ENCODE results near the gene GOLGA6L10.
"Not testable (repeated sequence)": the region's sequence is repeated elsewhere in the genome, so short reads cannot be mapped to it uniquely, and the experiment has no call there.

Gene GOLGA6L10

DNA sequence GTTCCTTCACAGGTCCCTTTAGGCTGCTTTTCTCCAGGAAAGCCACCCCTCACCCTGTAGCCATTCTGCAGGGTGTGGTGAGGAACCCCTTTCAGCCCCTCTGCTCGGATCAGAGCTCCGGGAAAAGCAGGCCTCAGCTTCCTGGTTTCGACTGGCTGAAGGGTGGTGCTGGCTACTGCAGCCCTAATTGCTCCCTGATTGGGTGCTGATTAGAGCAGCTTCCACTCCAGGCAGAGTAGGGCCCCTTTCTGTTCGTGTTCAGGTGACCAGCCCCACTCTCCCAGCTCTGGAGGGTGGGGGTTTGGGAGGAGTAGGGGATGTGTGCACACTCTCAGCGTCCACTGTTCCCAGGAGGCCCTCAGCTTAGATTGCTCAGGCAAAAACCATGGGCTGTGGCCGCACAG, 49.8 kb downstream of the GOLGA6L10 start:
- DNase-seq (ENCODE audit: low spot score): not testable (repeated sequence)

DNA sequence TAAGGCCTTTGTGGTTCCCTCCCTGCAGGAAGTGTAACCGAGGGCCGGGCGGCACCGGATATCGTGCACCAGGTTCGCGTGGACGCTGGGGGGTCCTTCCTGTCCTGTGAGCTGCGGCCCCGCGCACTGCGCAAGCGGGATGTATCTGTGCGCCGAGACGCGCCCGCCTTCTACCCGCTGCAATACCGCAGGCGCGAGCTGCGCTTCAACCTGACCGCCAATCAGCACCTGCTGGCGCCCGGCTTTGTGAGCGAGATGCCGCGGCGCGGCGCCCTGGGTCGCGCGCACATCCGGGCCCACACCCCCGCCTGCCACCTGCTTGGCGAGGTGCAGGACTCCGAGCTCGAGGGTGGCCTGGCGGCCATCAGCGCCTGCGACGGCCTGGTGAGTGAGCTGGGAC, 50.8 kb downstream of the GOLGA6L10 start:
- no peak for DNase-seq (ENCODE audit: low spot score)

DNA sequence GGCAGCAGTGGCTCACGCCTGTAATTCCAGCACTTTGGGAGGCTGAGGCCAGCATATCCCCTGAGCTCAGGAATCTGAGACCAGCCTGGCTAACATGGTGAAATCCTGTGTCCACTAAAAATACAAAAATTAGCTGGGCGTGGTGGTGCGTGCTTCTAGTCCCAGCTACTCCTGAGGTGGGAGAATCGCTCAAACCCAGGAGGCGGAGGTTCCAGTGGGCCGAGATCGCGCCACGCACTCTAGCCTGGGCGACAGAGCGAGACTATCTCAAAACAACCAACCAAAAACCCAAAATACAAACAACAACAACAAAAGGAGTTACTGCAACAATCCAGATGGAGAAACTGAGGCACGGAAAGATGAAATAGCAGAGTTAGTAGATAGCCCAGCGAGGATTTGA, 51.2 kb downstream of the GOLGA6L10 start:
- DNase-seq (ENCODE audit: low spot score): no peak

DNA sequence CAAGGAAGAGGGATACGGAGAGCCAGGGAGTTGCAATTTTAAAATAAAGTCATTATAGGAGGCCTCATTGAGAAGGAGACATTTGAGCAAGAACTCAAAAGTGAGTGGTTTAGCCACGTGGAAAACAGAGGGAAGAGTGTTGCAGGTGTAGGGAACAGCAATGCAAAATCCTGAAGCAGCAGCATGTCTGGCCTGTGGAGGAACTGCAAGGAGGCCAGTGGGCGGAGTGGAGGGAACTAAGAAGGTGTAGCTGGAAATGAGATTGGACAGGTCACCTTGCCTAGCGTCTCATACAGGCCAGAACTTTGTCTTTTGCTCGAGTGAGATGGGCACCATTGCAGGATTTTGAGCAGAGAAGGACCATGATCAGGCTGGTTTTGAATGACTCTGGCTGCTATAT, 51.7 kb downstream of the GOLGA6L10 start:
- DNase-seq (ENCODE audit: low spot score): no peak

DNA sequence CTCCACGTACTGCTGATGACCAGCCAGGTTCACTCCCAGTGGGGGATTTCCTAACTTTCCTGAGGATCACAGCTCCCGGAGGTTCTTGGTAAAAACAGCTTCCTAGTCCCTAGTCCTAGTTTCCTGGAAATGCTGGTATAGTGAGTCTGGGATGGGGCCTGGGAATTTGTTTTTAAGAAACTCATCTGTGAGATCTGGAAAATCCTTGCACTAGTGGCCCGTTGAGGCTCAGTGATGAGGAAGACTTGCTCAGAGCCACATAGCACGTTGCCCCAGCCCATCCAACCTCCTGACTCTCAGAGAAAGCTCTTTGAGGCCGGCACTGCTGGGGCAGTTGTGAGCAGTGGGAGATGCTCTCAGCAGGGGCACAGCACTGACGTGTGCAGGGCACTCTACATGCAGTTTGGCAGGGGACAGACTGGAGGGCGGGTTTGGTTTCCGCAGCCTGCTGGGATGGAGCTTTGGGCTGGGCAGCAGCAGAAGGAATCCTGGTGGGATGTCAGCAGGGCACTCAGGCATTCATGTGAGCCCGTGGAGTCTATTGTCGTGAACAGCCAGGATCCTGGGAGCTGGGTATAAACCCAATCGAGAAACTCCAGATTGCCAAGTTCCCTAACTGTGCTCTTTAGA, 55.1 kb downstream of the GOLGA6L10 start:
- DNase-seq (ENCODE audit: low spot score): no peak

DNA sequence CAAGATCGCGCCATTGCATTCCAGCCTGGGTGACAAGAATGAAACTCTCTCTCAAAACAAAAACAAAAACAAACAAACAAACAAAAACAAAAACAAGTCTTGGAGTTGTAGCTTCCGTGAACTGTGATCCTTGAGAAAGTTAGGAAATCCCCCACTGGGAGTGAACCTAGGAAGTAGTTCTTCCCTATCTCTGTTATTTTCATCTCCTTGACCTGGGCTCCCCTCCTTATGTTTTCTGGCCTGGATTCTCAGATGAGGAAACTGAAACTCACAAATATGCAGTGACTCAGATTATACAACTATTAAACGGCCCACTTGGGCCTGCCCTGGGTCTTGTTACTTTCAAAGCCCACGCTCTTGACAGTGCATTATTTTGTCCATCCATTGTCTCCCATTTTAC, 57.0 kb downstream of the GOLGA6L10 start:
- no peak for DNase-seq (ENCODE audit: low spot score)

Measured in RKO (cell line).